H1 (cell line): ENCODE data around the gene DOCK1. TPM values are rescaled to one million over a fixed set of nuclear protein-coding genes. Genes with fewer than 3 reads are reported as not detected.

Source experiments
- CTCF ChIA-PET: fragments of 300-600 bp; sonication (Branson Sonifier 250); formaldehyde crosslinking; loops from one replicate; lab custom pipeline; 2021; ENCODE audit not compliant: partially characterized antibody; lab: Charles Lee
- POLR2A ChIA-PET: fragments of 300-600 bp; sonication (Branson Sonifier 250); formaldehyde crosslinking; loops from one replicate; lab custom pipeline; 2021; ENCODE audit warnings: inconsistent platforms; ENCODE audit not compliant: partially characterized antibody; lab: Charles Lee
- DNase-seq, 2 experiments: peaks; one replicate each; pipeline versions ENCODE4 v3.0.0 to v3.0.0-alpha.2; 2010 to 2022; ENCODE audit warnings: low spot score in 2 of 2, low read depth in 1 of 2, mixed read lengths in 1 of 2
- FAIRE-seq: peaks from 2 replicates; lab custom pipeline; 2011; peaks lifted over from hg19 to GRCh38; lab: Jason Lieb, UNC
- H2AFZ ChIP-seq: 2 replicates; pipeline ENCODE4 v1.8.1; 2012; ENCODE audit warnings: low read length, inconsistent platforms
- H2AK5ac ChIP-seq: 2 replicates; pipeline ENCODE4 v1.6.1; 2013; ENCODE audit warnings: low read depth, low read length
- H2BK120ac ChIP-seq: replicated peaks from 2 replicates; pipeline ENCODE3; 2013; ENCODE audit warnings: low read depth, low read length, inconsistent platforms
- H2BK12ac ChIP-seq: 2 replicates; pipeline ENCODE4 v1.6.1; 2013; ENCODE audit warnings: low read depth, low read length
- H2BK15ac ChIP-seq: 2 replicates; pipeline ENCODE4 v1.6.1; 2013; ENCODE audit warnings: low read length
- H2BK20ac ChIP-seq: 2 replicates; pipeline ENCODE4 v1.6.1; 2013; ENCODE audit warnings: low read length
- H2BK5ac ChIP-seq: 2 replicates; pipeline ENCODE4 v1.6.1; 2013; ENCODE audit warnings: low read depth, low read length
- H3K14ac ChIP-seq: 2 replicates; pipeline ENCODE4 v1.6.1; 2013; ENCODE audit warnings: inconsistent platforms; ENCODE audit not compliant: insufficient read length
- H3K18ac ChIP-seq: 2 replicates; pipeline ENCODE4 v1.6.1; 2013; ENCODE audit warnings: low read length; ENCODE audit errors: extremely low read depth
- H3K23ac ChIP-seq: 2 replicates; pipeline ENCODE4 v1.6.1; 2013; ENCODE audit warnings: inconsistent platforms; ENCODE audit not compliant: insufficient read length
- H3K23me2 ChIP-seq: 2 replicates; pipeline ENCODE4 v1.6.1; 2013; ENCODE audit warnings: low read depth, low read length
- H3K27ac ChIP-seq: 2 replicates; pipeline ENCODE4 v1.6.1; 2011; ENCODE audit warnings: low read depth, low read length, inconsistent platforms
- H3K27me3 ChIP-seq, 4 experiments: replicated peaks in 1 of 4; 1 replicate in 1 of 4; 2 replicates in 3 of 4; pipeline versions ENCODE4 v1.6.1 to v1.8.1; 2011 to 2013; ENCODE audit warnings: low read length in 3 of 4, mild to moderate bottlenecking in 3 of 4, inconsistent platforms in 2 of 4, mixed read lengths in 2 of 4, moderate library complexity in 1 of 4; ENCODE audit not compliant: control insufficient read depth in 3 of 4, insufficient read depth in 3 of 4; ENCODE audit errors: extremely low read depth in 1 of 4
- H3K36me3 ChIP-seq, 4 experiments: 2 replicates each; pipeline versions ENCODE4 v1.6.1 to v1.8.1; 2011 to 2013; ENCODE audit warnings: mild to moderate bottlenecking in 4 of 4, low read length in 3 of 4, moderate library complexity in 2 of 4, control low read depth in 1 of 4, inconsistent platforms in 1 of 4; ENCODE audit not compliant: insufficient read depth in 4 of 4, control insufficient read depth in 2 of 4
- H3K4ac ChIP-seq: replicated peaks from 2 replicates; pipeline ENCODE3; 2013; ENCODE audit warnings: low read length, low read depth, mixed read lengths, inconsistent platforms; ENCODE audit not compliant: insufficient read length
- H3K4me1 ChIP-seq, 4 experiments: replicated peaks in 1 of 4; 1 replicate in 1 of 4; 2 replicates in 3 of 4; pipeline versions ENCODE4 v1.6.1 to v1.8.1; 2011 to 2013; ENCODE audit warnings: low read length in 3 of 4, inconsistent platforms in 2 of 4, mixed read lengths in 1 of 4; ENCODE audit not compliant: insufficient read depth in 4 of 4, control insufficient read depth in 3 of 4
- H3K4me2 ChIP-seq, 2 experiments: 2 replicates each; pipeline versions ENCODE4 v1.6.1 to v1.8.1; 2011 to 2013; ENCODE audit warnings: low read depth in 2 of 2, low read length in 2 of 2, control low read depth in 1 of 2, inconsistent platforms in 1 of 2, mild to moderate bottlenecking in 1 of 2; ENCODE audit not compliant: insufficient read depth in 1 of 2
- H3K4me3 ChIP-seq, 4 experiments: fragments of 200-600, 300-600 bp in 1 of 4; sonication (generic), shearing (Covaris generic), sonication (Bioruptor Twin) in 1 of 4; 2 replicates each; pipeline versions ENCODE4 v1.5.1 to v1.8.1; 2011 to 2016; ENCODE audit warnings: low read length in 4 of 4, low read depth in 3 of 4, control low read depth in 2 of 4, inconsistent platforms in 2 of 4, mild to moderate bottlenecking in 2 of 4, mixed read lengths in 1 of 4, moderate library complexity in 1 of 4; ENCODE audit not compliant: insufficient read depth in 2 of 4; ENCODE audit errors: extremely low read depth in 1 of 4
- H3K56ac ChIP-seq: replicated peaks from 2 replicates; pipeline ENCODE3; 2013; ENCODE audit warnings: low read depth, mild to moderate bottlenecking, mixed read lengths, low read length, inconsistent platforms; ENCODE audit not compliant: insufficient read length
- H3K79me1 ChIP-seq: 2 replicates; pipeline ENCODE4 v1.6.1; 2013; ENCODE audit warnings: low read depth, low read length, control low read depth
- H3K79me2 ChIP-seq, 2 experiments: 2 replicates each; pipeline versions ENCODE4 v1.6.1 to v1.8.1; 2012 to 2013; ENCODE audit warnings: low read length in 2 of 2, mild to moderate bottlenecking in 2 of 2, inconsistent platforms in 1 of 2; ENCODE audit not compliant: insufficient read depth in 2 of 2, control insufficient read depth in 1 of 2
- H3K9ac ChIP-seq, 4 experiments: replicated peaks in 1 of 4; 1 replicate in 1 of 4; 2 replicates in 3 of 4; pipeline versions ENCODE4 v1.6.1 to v1.8.1; 2011 to 2013; ENCODE audit warnings: low read depth in 3 of 4, low read length in 3 of 4, control low read depth in 2 of 4, mild to moderate bottlenecking in 2 of 4, moderate library complexity in 2 of 4, inconsistent platforms in 1 of 4; ENCODE audit errors: extremely low read depth in 1 of 4
- H3K9me3 ChIP-seq, 2 experiments: 2 replicates each; pipeline versions ENCODE4 v1.6.1 to v1.8.1; 2012 to 2013; ENCODE audit warnings: mild to moderate bottlenecking in 2 of 2, moderate library complexity in 2 of 2, control low read depth in 1 of 2, inconsistent platforms in 1 of 2, low read depth in 1 of 2, low read length in 1 of 2, mixed read lengths in 1 of 2; ENCODE audit not compliant: insufficient read depth in 2 of 2
- H4K20me1 ChIP-seq, 2 experiments: replicated peaks in 1 of 2; 2 replicates each; pipeline versions ENCODE3 to v1.8.1; 2011 to 2013; ENCODE audit warnings: inconsistent platforms in 2 of 2, low read length in 2 of 2, mild to moderate bottlenecking in 1 of 2; ENCODE audit not compliant: insufficient read depth in 2 of 2, control insufficient read depth in 1 of 2
- H4K5ac ChIP-seq: 2 replicates; pipeline ENCODE4 v1.6.1; 2013; ENCODE audit warnings: low read length, low read depth, mixed read lengths, inconsistent platforms; ENCODE audit not compliant: insufficient read length
- H4K8ac ChIP-seq: 2 replicates; pipeline ENCODE4 v1.8.0; 2013; ENCODE audit warnings: mild to moderate bottlenecking, moderate library complexity, low read length, inconsistent platforms; ENCODE audit not compliant: insufficient read depth; ENCODE audit errors: extremely low read depth
- H4K91ac ChIP-seq: replicated peaks from 2 replicates; pipeline ENCODE3; 2013; ENCODE audit warnings: low read length, mixed read lengths, inconsistent platforms; ENCODE audit not compliant: insufficient read length
- CBX5 ChIP-seq: fragments of 300-800, 300-1000 bp; sonication (generic); IDR thresholded peaks from 2 replicates; pipeline ENCODE4 v1.7.1; 2016; ENCODE audit warnings: antibody characterized with exemption, low read length, low read depth
- CHD1 ChIP-seq: IDR thresholded peaks from 2 replicates; pipeline ENCODE4 v1.6.1; 2012; ENCODE audit warnings: low read depth, low read length, improper control_type of control experiment
- GTF2F1 ChIP-seq: IDR thresholded peaks from 2 replicates; pipeline ENCODE4 v1.6.1; 2012; ENCODE audit warnings: low read depth, low read length, improper control_type of control experiment, borderline replicate concordance
- HDAC2 ChIP-seq, 2 experiments: fragments of 300-600 bp in 1 of 2; sonication (generic) in 1 of 2; IDR thresholded peaks; 2 replicates each; pipeline ENCODE4 v1.6.1; 2011 to 2012; ENCODE audit warnings: low read depth in 2 of 2, low read length in 2 of 2, mild to moderate bottlenecking in 2 of 2, moderate library complexity in 2 of 2, borderline replicate concordance in 1 of 2, inconsistent platforms in 1 of 2
- HDAC6 ChIP-seq: IDR thresholded peaks from one replicate; pipeline ENCODE4 v1.7.1; 2012; ENCODE audit warnings: low read depth, mild to moderate bottlenecking, inconsistent platforms, low read length, moderate library complexity
- POLR2A ChIP-seq, 2 experiments: IDR thresholded peaks; 1 replicate in 1 of 2; 2 replicates in 1 of 2; pipeline ENCODE4 v1.6.1; 2011; ENCODE audit warnings: low read depth in 2 of 2, low read length in 2 of 2, mild to moderate bottlenecking in 2 of 2; ENCODE audit errors: control extremely low read depth in 1 of 2
- SIN3A ChIP-seq, 2 experiments: IDR thresholded peaks in 1 of 2; conservative IDR thresholded peaks in 1 of 2; 2 replicates each; pipeline ENCODE4 v1.6.1; 2011 to 2012; ENCODE audit warnings: low read length in 2 of 2, improper control_type of control experiment in 1 of 2, low read depth in 1 of 2, mild to moderate bottlenecking in 1 of 2
- SIRT6 ChIP-seq: IDR thresholded peaks from one replicate; pipeline ENCODE4 v1.7.1; 2012; ENCODE audit warnings: low read length, inconsistent platforms
- SIX5 ChIP-seq: IDR thresholded peaks from 2 replicates; pipeline ENCODE4 v1.6.1; 2011; ENCODE audit warnings: mild to moderate bottlenecking, low read depth, low read length
- SP1 ChIP-seq: IDR thresholded peaks from 2 replicates; pipeline ENCODE4 v1.6.1; 2011; ENCODE audit warnings: low read depth, low read length
- SRF ChIP-seq: IDR thresholded peaks from 2 replicates; pipeline ENCODE4 v1.6.1; 2011; ENCODE audit warnings: mild to moderate bottlenecking, low read depth, low read length, moderate library complexity
- ZNF274 ChIP-seq: IDR thresholded peaks from 2 replicates; pipeline ENCODE4 v1.7.0; 2012; ENCODE audit warnings: low read length, borderline replicate concordance; ENCODE audit errors: extremely low read depth
- WGBS, 2 experiments: shearing (Covaris generic) in 1 of 2; methylation state at CpG; one replicate each; pipeline versions ENCODE4 v1.1.6 to v1.1.7; 2013 to 2015; ENCODE audit warnings: low lambda C conversion rate in 2 of 2, mixed read lengths in 2 of 2, inconsistent platforms in 1 of 2, low coverage in 1 of 2, missing lambda C conversion rate in 1 of 2; ENCODE audit not compliant: insufficient replicate concordance in 2 of 2, insufficient coverage in 1 of 2, insufficient read length in 1 of 2; ENCODE audit errors: extremely low coverage in 1 of 2, missing lambda C conversion rate in 1 of 2; 5-methylcytosine and 5-hydroxymethylcytosine counted together
- polyA plus RNA-seq, 7 experiments: library from polyadenylated mRNA; depleted of rRNA in 3 of 7; stranded (reverse) in 5 of 7; unstranded in 2 of 7; fragments of >200 nt in 5 of 7; fragments of 200-250 nt in 2 of 7; gene quantifications; 1 replicate in 5 of 7; 2 replicates in 1 of 7; 4 replicates in 1 of 7; pipeline versions ENCODE4 v1.2.1 to v1.2.3, GENCODE V29; 2011 to 2013; ENCODE audit warnings: missing spikeins in 2 of 7, mixed read lengths in 2 of 7
- total RNA-seq: library from RNA; stranded (reverse); fragmentation: NEBNext Ultra II Directional; extraction: Animal tissue kit (Norgen Biotek cat#: 25700); gene quantifications from 2 replicates; pipeline ENCODE4 v1.2.1, GENCODE V29; 2021
- TF ChIP-seq, protein P1 (sequence below): IDR thresholded peaks from 2 replicates; pipeline ENCODE4 v1.6.1; 2011; ENCODE audit warnings: low read length, improper control_type of control experiment

Gene DOCK1
- total and polyA plus RNA-seq, 2 of the 8 experiments (the other 6 are each of a cell fraction or from before 2014, with no cell fraction given) = 11.6 to 53.0 TPM

DNA sequence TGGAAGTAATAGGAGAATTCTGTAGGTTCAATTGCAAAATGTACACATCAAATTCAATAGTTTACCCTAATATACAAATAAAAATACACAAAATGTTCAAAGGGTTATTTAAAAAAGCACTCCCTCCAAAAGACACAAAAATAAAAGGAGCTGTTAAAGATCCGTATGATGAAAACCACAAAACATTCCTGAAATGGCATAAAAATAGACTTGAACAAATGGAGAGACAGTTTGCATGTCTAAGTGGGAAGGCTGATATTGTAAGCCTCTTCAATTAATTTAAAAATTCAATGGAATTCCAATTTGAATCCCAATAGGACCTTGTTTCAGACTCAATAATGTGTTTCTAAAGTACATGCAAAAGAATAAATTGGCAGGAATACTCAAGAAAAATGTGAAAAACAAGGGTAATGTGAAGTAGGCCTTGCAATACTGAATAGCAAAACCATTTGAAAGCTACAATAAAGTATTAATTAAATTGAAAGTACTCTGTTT, 329.1 kb downstream of the DOCK1 start:
- no peak overlapping the region for H4K5ac ChIP-seq
- no peaks in the 10 kb centered on the region for H3K27me3 ChIP-seq
- H3K9me3 ChIP-seq = no peaks in the 10 kb centered on the region
- no peak overlapping the region for H2BK15ac ChIP-seq
- WGBS, 2 experiments = 74% methylated on average over 1 of the region's 1 CpG; no CpG with 5 or more reads in 1 of the 2 experiments
- no peaks in the 10 kb centered on the region for H3K23me2 ChIP-seq
- no peak overlapping the region for H2AK5ac ChIP-seq
- no peak overlapping the region for H3K4me2 ChIP-seq
- no peak overlapping the region for H2BK5ac ChIP-seq
- no peak overlapping the region for H3K56ac ChIP-seq
- H4K8ac ChIP-seq = no peak overlapping the region
- H4K91ac ChIP-seq = no peak overlapping the region
- CTCF ChIA-PET = interaction anchor here (1.8 kb wide), 1 partner anchor 9 kb away, joined by 4 read pairs; no protein-coding TSS in a partner anchor
- no peak overlapping the region for H2AFZ ChIP-seq
- no peak overlapping the region for H3K9ac ChIP-seq
- no peak overlapping the region for H3K14ac ChIP-seq
- no peak overlapping the region for H3K18ac ChIP-seq
- no peaks in the 10 kb centered on the region for H3K79me2 ChIP-seq
- H2BK12ac ChIP-seq = no peak overlapping the region
- DNase-seq = no peak
- H3K23ac ChIP-seq = no peak overlapping the region
- H2BK120ac ChIP-seq = no peak overlapping the region
- H3K36me3 ChIP-seq = no peaks in the 10 kb centered on the region
- no peak for FAIRE-seq
- no peak overlapping the region for H2BK20ac ChIP-seq
- H3K4ac ChIP-seq = no peak overlapping the region
- H3K79me1 ChIP-seq = no peaks in the 10 kb centered on the region
- peaks cover 0 to 4% (median 0%) of the 10 kb centered on the region in 4 experiments; a peak in 1 of 7 replicates for H3K4me1 ChIP-seq
- peaks cover 2 to 3% of the 10 kb centered on the region in 2 experiments for H4K20me1 ChIP-seq
- POLR2A ChIA-PET = no interaction called here
- no peak overlapping the region for H3K4me3 ChIP-seq
- no peak overlapping the region for H3K27ac ChIP-seq
- TF ChIP-seq ZNF274 = no peak
- TF ChIP-seq SP1 = no peak
- no peak for TF ChIP-seq CBX5
- TF ChIP-seq POLR2A (IDR thresholded peaks at IDR 0.05; ENCODE audit: control extremely low read depth in 1 of 2, low read depth in 2 of 2, low read length in 2 of 2) = no peak
- no peak for TF ChIP-seq GTF2F1
- TF ChIP-seq SRF = no peak
- TF ChIP-seq SIN3A (conservative IDR thresholded peaks at IDR 0.05 in 1 of 2, IDR thresholded peaks at IDR 0.05 in 1 of 2; ENCODE audit: low read depth in 1 of 2, low read length in 2 of 2) = no peak
- TF ChIP-seq SIX5 = no peak
- TF ChIP-seq, protein P1, sequence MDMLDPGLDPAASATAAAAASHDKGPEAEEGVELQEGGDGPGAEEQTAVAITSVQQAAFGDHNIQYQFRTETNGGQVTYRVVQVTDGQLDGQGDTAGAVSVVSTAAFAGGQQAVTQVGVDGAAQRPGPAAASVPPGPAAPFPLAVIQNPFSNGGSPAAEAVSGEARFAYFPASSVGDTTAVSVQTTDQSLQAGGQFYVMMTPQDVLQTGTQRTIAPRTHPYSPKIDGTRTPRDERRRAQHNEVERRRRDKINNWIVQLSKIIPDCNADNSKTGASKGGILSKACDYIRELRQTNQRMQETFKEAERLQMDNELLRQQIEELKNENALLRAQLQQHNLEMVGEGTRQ = no peak
- no peak for TF ChIP-seq CHD1
- TF ChIP-seq HDAC2 (IDR thresholded peaks at IDR 0.05; ENCODE audit: borderline replicate concordance in 1 of 2, low read depth in 2 of 2, low read length in 2 of 2) = no peak
- TF ChIP-seq HDAC6 = no peak
- TF ChIP-seq SIRT6 = no peak
